SJSA1 (cell line): ENCODE data around the gene KLHL36. TPM values are rescaled to one million over a fixed set of nuclear protein-coding genes. Genes with fewer than 3 reads are reported as not detected.
"Not testable (repeated sequence)": the region's sequence is repeated elsewhere in the genome, so short reads cannot be mapped to it uniquely, and the experiment has no call there.

Experiments used
- DNase-seq, 2 experiments: peaks; one replicate each; pipeline ENCODE4 v3.0.0-alpha.2; 2015 to 2020; ENCODE audit warnings: low spot score in 2 of 2, low read depth in 1 of 2
- H3K27ac ChIP-seq: fragments of 250-450 bp; sonication (Bioruptor Pico); 2 replicates; pipeline ENCODE4 v1.5.1; 2020; ENCODE audit warnings: mild to moderate bottlenecking, moderate library complexity
- H3K27me3 ChIP-seq: fragments of 250-450 bp; sonication (Bioruptor Pico); replicated peaks from 2 replicates; pipeline ENCODE4 v1.5.1; 2020; ENCODE audit warnings: mild to moderate bottlenecking, moderate library complexity
- H3K36me3 ChIP-seq: fragments of 250-450 bp; sonication (Bioruptor Pico); 2 replicates; pipeline ENCODE4 v1.5.1; 2020; ENCODE audit warnings: mild to moderate bottlenecking
- H3K4me1 ChIP-seq: fragments of 250-450 bp; sonication (Bioruptor Pico); replicated peaks from 2 replicates; pipeline ENCODE4 v1.6.1; 2021; ENCODE audit warnings: mild to moderate bottlenecking
- H3K4me3 ChIP-seq: fragments of 250-450 bp; sonication (Bioruptor Pico); 2 replicates; pipeline ENCODE4 v1.5.1; 2020; ENCODE audit warnings: mild to moderate bottlenecking
- H3K9me3 ChIP-seq: fragments of 250-450 bp; sonication (Bioruptor Pico); replicated peaks from 2 replicates; pipeline ENCODE4 v1.5.1; 2020; ENCODE audit warnings: mild to moderate bottlenecking
- total RNA-seq: library from RNA; depleted of rRNA; stranded (reverse); fragments of >200 nt; shearing (Covaris generic); gene quantifications from 2 replicates; pipeline ENCODE4 v1.2.3, GENCODE V29; 2014

Gene KLHL36
- total RNA-seq, 1 experiment from 2014 or later: 45.8 TPM

GRCh38 chr16:84690088-84690819 lies 41.9 kb downstream of the KLHL36 start:
- DNase-seq: peak; percentile 57 to 84
- H3K9me3 ChIP-seq: peaks cover 3% of the 10 kb centered on the region; the same call in 1 of the 2 replicates
- peak overlapping the region; percentile 89 for H3K27ac ChIP-seq
- no peaks in the 10 kb centered on the region for H3K27me3 ChIP-seq
- H3K4me1 ChIP-seq: peaks cover 45% of the 10 kb centered on the region
- H3K36me3 ChIP-seq: no peaks in the 10 kb centered on the region
- no peak overlapping the region for H3K4me3 ChIP-seq

DNA sequence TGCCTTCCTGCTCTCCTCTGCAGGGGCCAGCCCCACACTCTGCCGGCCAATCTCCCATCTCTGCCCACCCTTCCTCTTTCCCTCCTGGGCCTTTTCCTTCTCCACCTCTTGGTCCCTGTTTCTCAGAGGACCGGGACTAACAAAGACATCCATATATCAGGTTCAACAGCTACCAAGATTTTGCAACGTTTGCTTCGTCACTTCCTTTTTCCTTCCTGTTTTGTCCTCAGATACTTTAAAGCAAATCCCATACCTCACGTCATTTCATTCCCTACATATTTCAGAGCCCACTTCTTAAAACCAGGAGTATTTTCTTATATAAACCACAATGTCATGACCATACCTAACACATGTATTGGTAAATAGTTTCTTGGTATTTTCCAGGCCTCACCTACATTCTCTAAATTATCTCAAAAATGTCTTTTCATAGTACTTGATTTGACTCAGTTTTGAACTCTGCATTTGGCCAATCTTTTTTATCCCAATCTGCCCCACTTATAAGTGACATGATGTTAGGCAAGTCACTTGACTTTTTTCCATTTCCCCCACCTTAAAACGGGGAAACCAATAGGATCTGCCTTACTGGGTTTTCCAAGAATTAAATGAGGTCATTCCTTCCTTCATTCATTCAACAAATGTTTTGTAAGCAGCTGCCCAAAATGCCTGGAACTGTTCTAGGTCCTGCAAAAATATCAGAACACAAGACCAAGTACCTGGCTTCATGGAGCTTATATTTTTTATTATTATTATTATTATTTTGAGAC lies 44.3 kb downstream of the KLHL36 start:
- H3K36me3 ChIP-seq: no peaks in the 10 kb centered on the region
- no peak for DNase-seq
- no peaks in the 10 kb centered on the region for H3K27me3 ChIP-seq
- no peak overlapping the region for H3K27ac ChIP-seq
- no peak overlapping the region for H3K4me3 ChIP-seq
- H3K4me1 ChIP-seq: peaks cover 42% of the 10 kb centered on the region
- peaks cover 3% of the 10 kb centered on the region; the same call in 1 of the 2 replicates for H3K9me3 ChIP-seq

- H3K9me3 ChIP-seq, DNase-seq, H3K36me3 ChIP-seq, H3K27me3 ChIP-seq, H3K4me3 ChIP-seq, H3K27ac ChIP-seq: not testable (repeated sequence)
- H3K4me1 ChIP-seq: peaks cover 30% of the 10 kb centered on the region
Observed at GRCh38 chr16:84693869-84694268, 45.6 kb downstream of the KLHL36 start.

- no peak overlapping the region for H3K27ac ChIP-seq
- peaks cover 6% of the 10 kb centered on the region for H3K36me3 ChIP-seq
- peaks cover 26% of the 10 kb centered on the region for H3K4me1 ChIP-seq
- H3K9me3 ChIP-seq: 0 out of 2 replicates have a peak, but pooled peaks cover 4% of the 10 kb centered on the region
- DNase-seq: no peak
- no peak overlapping the region for H3K4me3 ChIP-seq
- H3K27me3 ChIP-seq: no peaks in the 10 kb centered on the region
Observed at GRCh38 chr16:84694980-84695379, 46.7 kb downstream of the KLHL36 start.

GRCh38 chr16:84699147-84699711 lies 50.9 kb downstream of the KLHL36 start:
- peak overlapping the region; percentile 99 for H3K4me3 ChIP-seq
- H3K9me3 ChIP-seq: 0 out of 2 replicates have a peak, but pooled peaks cover 5% of the 10 kb centered on the region
- DNase-seq: no peak
- H3K27me3 ChIP-seq: no peaks in the 10 kb centered on the region; the same call in 1 of the 2 replicates
- peaks cover 13% of the 10 kb centered on the region for H3K36me3 ChIP-seq
- H3K4me1 ChIP-seq: peaks cover 24% of the 10 kb centered on the region
- H3K27ac ChIP-seq: 0 out of 2 replicates have a peak overlapping the region, but pooled peaks have one; percentile 28

DNA sequence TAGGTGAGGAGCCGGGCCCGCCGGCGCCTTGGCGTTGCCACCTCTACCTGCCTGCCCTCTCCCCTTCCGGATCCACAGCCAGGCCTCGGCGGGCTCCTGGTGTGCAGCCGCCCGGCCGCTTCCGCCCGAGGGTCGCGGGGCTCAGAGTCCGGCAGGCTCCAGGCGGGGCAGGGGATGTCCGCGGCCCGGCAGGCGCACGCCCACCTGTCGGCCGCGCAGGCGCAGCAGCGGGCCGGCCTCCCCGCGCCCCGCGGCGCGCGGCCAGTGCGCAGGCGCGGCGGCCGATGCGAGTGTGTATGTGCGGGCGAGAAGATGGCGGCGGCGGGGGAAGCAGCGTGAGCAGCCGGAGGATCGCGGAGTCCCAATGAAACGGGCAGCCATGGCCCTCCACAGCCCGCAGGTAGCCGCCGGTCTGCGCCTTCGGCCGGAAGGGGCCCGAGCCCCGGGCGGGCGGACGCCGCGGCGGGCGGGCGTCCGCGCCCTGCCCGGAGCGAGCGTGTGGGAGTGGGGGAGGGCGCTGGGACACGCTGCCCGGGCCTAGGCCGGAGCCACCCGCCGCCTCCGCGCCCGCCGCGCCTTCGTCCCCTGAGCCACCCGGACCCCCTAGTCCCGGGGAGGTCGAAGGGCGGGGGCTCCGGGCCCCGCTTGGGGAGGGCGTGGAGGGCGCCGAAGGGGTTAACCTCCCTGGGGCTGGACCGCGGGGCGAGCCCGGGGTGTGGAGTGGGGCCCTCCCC lies 51.6 kb downstream of the KLHL36 start, which contains the start of gene USP10:
Gene USP10 (plus strand): TSS at position 289 of the 734 bp plus-strand sequence. CDS start 91 bp downstream, at position 380.
- Histone ChIP-seq H3K27ac (peak within 1 kb of the TSS; percentile 55), H3K4me1 (peaks cover 24% of the 10 kb centered on the region), H3K9me3 (0 out of 2 replicates have a peak, but pooled peaks cover 5% of the 10 kb centered on the region), H3K36me3 (peaks cover 16% of the 10 kb centered on the region), H3K27me3 (no peaks in the 10 kb centered on the region; the same call in 1 of the 2 replicates), H3K4me3 (peak within 1 kb of the TSS; percentile 99)
- DNase-seq: peak; percentile 62 to 77

GRCh38 chr16:84700446-84701300 lies 52.4 kb downstream of the KLHL36 start:
- Histone ChIP-seq H3K27me3 (no peaks in the 10 kb centered on the region; the same call in 1 of the 2 replicates), H3K27ac (peak overlapping the region; percentile 55), H3K9me3 (0 out of 2 replicates have a peak, but pooled peaks cover 5% of the 10 kb centered on the region), H3K4me3 (peak overlapping the region; percentile 99), H3K36me3 (peaks cover 16% of the 10 kb centered on the region), H3K4me1 (peaks cover 24% of the 10 kb centered on the region)
- DNase-seq: peak in 1 of 2 experiments; percentile 42

GRCh38 chr16:84703681-84704080 lies 55.4 kb downstream of the KLHL36 start:
- DNase-seq: no peak
- Histone ChIP-seq H3K27me3 (no peaks in the 10 kb centered on the region; the same call in 1 of the 2 replicates), H3K27ac (no peak overlapping the region), H3K9me3 (0 out of 2 replicates have a peak, but pooled peaks cover 5% of the 10 kb centered on the region), H3K4me1 (peaks cover 24% of the 10 kb centered on the region), H3K36me3 (peaks cover 21% of the 10 kb centered on the region), H3K4me3 (no peak overlapping the region)

DNA sequence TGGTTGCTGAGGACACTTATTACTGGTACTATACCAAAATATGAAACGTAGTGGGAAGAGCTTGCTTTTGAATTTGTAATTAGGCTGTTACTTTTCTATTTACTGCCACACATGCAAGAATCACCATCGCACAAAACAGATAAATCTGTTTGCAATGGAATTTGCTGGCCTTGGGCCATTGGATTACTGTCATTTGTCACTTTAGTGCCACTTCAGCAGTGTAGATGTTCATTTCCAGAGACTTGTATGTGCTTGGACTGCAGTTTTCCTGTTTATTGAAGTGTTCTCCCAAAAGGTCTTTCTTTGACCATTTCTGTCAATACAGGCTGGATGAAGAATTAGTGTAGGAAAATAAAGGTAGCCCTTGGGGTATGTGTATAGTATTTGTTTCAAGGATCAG lies 55.9 kb downstream of the KLHL36 start:
- H3K36me3 ChIP-seq: peaks cover 27% of the 10 kb centered on the region
- H3K4me3 ChIP-seq: no peak overlapping the region
- H3K27me3 ChIP-seq: no peaks in the 10 kb centered on the region; the same call in 1 of the 2 replicates
- 0 out of 2 replicates have a peak, but pooled peaks cover 5% of the 10 kb centered on the region for H3K9me3 ChIP-seq
- no peak for DNase-seq
- H3K27ac ChIP-seq: no peak overlapping the region
- peaks cover 21% of the 10 kb centered on the region for H3K4me1 ChIP-seq

DNA sequence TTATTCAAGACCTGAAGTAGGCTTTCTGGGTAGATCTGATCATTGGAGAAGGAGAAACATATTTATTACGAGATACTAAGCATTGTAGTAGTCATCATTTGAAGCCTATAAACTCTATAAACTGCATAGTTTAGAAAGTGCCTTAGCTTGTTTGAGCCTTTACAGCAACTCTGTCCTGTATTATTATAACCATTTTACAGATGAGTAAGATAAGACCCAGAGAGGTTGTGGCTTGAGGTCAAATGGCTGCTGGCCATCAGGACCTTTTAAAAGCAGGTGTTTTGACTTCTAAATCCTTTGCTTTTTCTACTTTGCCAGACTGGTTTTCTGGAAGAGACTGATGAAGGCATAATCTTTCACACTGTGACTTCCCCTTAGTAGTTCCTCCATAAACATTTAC lies 58.5 kb downstream of the KLHL36 start:
- Histone ChIP-seq H3K27me3 (no peaks in the 10 kb centered on the region; the same call in 1 of the 2 replicates), H3K4me3 (no peak overlapping the region), H3K4me1 (peaks cover 13% of the 10 kb centered on the region), H3K9me3 (no peaks in the 10 kb centered on the region), H3K36me3 (peaks cover 24% of the 10 kb centered on the region), H3K27ac (no peak overlapping the region)
- DNase-seq: no peak

DNA sequence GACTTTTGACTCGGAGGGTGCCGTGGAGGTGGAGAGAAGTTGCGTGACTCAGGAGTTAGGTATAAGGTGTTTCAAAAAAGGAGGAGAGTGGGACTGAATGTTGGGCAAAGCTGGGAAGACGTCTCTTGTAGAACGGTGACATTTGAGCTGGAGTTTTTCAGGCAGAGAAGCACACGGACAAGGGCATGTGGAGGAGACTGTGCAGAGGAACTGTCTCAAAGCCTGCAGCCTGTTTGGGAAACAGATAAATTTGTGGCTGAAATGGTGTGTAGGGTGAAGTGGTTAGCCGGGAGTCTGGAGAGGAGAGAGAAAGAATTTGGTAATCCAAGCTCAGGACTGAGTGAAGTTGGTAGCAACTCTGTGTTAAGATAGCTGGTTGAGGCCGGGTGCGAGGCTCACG lies 61.3 kb downstream of the KLHL36 start:
- no peak overlapping the region for H3K27ac ChIP-seq
- H3K4me3 ChIP-seq: no peak overlapping the region
- H3K4me1 ChIP-seq: no peaks in the 10 kb centered on the region
- DNase-seq: no peak
- no peaks in the 10 kb centered on the region for H3K27me3 ChIP-seq
- H3K36me3 ChIP-seq: peaks cover 21% of the 10 kb centered on the region
- no peaks in the 10 kb centered on the region for H3K9me3 ChIP-seq

- H3K9me3 ChIP-seq: no peaks in the 10 kb centered on the region
- H3K27me3 ChIP-seq: no peaks in the 10 kb centered on the region
- H3K27ac ChIP-seq: no peak overlapping the region
- H3K4me1 ChIP-seq: no peaks in the 10 kb centered on the region
- H3K4me3 ChIP-seq: no peak overlapping the region
- H3K36me3 ChIP-seq: peaks cover 19% of the 10 kb centered on the region
- DNase-seq: no peak
Observed at GRCh38 chr16:84710686-84711085, 62.4 kb downstream of the KLHL36 start.
